ENCODE data around the gene DCAF7. TPM values are rescaled to one million over a fixed set of nuclear protein-coding genes. Genes with fewer than 3 reads are reported as not detected.

The DCAF7 gene
- total RNA-seq, 2 experiments from 2014 or later: 104 to 105 TPM

- POLR2A ChIA-PET: interaction anchor here (0.6 to 0.9 kb wide), 3 partner anchors 9 to 43 kb away, joined by 3 to 4 read pairs (median 3); no protein-coding TSS in a partner anchor
- no peak for ATAC-seq
- Mint-ChIP-seq H3K9me3 (no peaks in the 10 kb centered on the region), H3K27me3 (no peaks in the 10 kb centered on the region), H3K4me3 (no peak overlapping the region), H3K36me3 (ENCODE audit: low read depth) (peaks cover 5% of the 10 kb centered on the region), H3K27ac (no peak overlapping the region), H3K4me1 (ENCODE audit: low read depth) (peaks cover 45% of the 10 kb centered on the region)
- intact Hi-C loops (cut with micrococcal nuclease): no loop called here
- DNase-seq: no peak
- no peak for TF ChIP-seq CTCF (IDR thresholded peaks at IDR 0.05)
- CTCF ChIA-PET: interaction anchor here (1.4 to 2.2 kb wide), 2 partner anchors 8 to 18 kb away, joined by 3 to 6 read pairs; no protein-coding TSS in a partner anchor
Measured at GRCh38 chr17:63629627-63630026, 79.3 kb downstream of the DCAF7 start.

GRCh38 chr17:63631062-63631461, 80.8 kb downstream of the DCAF7 start:
- POLR2A ChIA-PET: no interaction called here
- Mint-ChIP-seq H3K4me1 (ENCODE audit: low read depth) (peaks cover 31% of the 10 kb centered on the region), H3K36me3 (ENCODE audit: low read depth) (peaks cover 6% of the 10 kb centered on the region)

GRCh38 chr17:63631626-63632025, 81.3 kb downstream of the DCAF7 start:
- ChIA-PET CTCF (interaction anchor here (1.3 to 2.5 kb wide), 2 partner anchors 10 to 20 kb away, joined by 3 to 12 read pairs; partner anchors contain the start of gene MAP3K3), POLR2A (no interaction called here)
- DNase-seq (no peak), ATAC-seq (no peak)
- no peak overlapping the region for H3K27ac Mint-ChIP-seq
- H3K27me3 Mint-ChIP-seq: no peaks in the 10 kb centered on the region
- TF ChIP-seq CTCF (IDR thresholded peaks at IDR 0.05): no peak
- H3K36me3 Mint-ChIP-seq (ENCODE audit: low read depth): peaks cover 10% of the 10 kb centered on the region
- H3K4me3 Mint-ChIP-seq: no peak overlapping the region
- intact Hi-C loops (cut with micrococcal nuclease): no loop called here
- no peaks in the 10 kb centered on the region for H3K9me3 Mint-ChIP-seq
- peaks cover 27% of the 10 kb centered on the region for H3K4me1 Mint-ChIP-seq (ENCODE audit: low read depth)

More at GRCh38 chr17:63631062-63631461, 80.8 kb downstream of the DCAF7 start:
- intact Hi-C loops (cut with micrococcal nuclease): no loop called here
- H3K27ac Mint-ChIP-seq: no peak overlapping the region
- no peak for TF ChIP-seq CTCF (IDR thresholded peaks at IDR 0.05)
- H3K27me3 Mint-ChIP-seq: no peaks in the 10 kb centered on the region
- no peak for ATAC-seq
- no peak for DNase-seq
- no peaks in the 10 kb centered on the region for H3K9me3 Mint-ChIP-seq
- CTCF ChIA-PET: interaction anchor here (1.3 to 2.2 kb wide), 2 partner anchors 9 to 19 kb away, joined by 3 to 6 read pairs; partner anchors contain the start of gene MAP3K3
- no peak overlapping the region for H3K4me3 Mint-ChIP-seq

- ATAC-seq (no peak), DNase-seq (no peak)
- no peak for TF ChIP-seq CTCF (IDR thresholded peaks at IDR 0.05)
- H3K4me3 Mint-ChIP-seq: no peak overlapping the region
- ChIA-PET POLR2A (interaction anchor here (1.8 kb wide), 1 partner anchor 12 kb away, joined by 5 read pairs; the partner anchor contains the start of gene MAP3K3), CTCF (interaction anchor here (0.7 to 2.5 kb wide), 3 partner anchors 22 to 208 kb away, joined by 3 to 12 read pairs (median 3); no protein-coding TSS in a partner anchor)
- H3K9me3 Mint-ChIP-seq: no peaks in the 10 kb centered on the region
- H3K27me3 Mint-ChIP-seq: no peaks in the 10 kb centered on the region
- H3K36me3 Mint-ChIP-seq (ENCODE audit: low read depth): peaks cover 12% of the 10 kb centered on the region
- H3K27ac Mint-ChIP-seq: peak overlapping the region; percentile 26
- peaks cover 18% of the 10 kb centered on the region for H3K4me1 Mint-ChIP-seq (ENCODE audit: low read depth)
- intact Hi-C loops (cut with micrococcal nuclease): no loop called here
Measured at GRCh38 chr17:63633742-63634141, 83.5 kb downstream of the DCAF7 start.

- H3K36me3 Mint-ChIP-seq (ENCODE audit: low read depth): peaks cover 12% of the 10 kb centered on the region
- H3K27ac Mint-ChIP-seq: peak overlapping the region; percentile 26
Measured at GRCh38 chr17:63634163-63634562, 83.9 kb downstream of the DCAF7 start.

More at GRCh38 chr17:63634163-63634562, 83.9 kb downstream of the DCAF7 start:
- H3K4me1 Mint-ChIP-seq (ENCODE audit: low read depth): peaks cover 20% of the 10 kb centered on the region
- CTCF ChIA-PET: interaction anchor here (1.0 to 2.5 kb wide), 3 partner anchors 22 to 208 kb away, joined by 3 to 12 read pairs (median 7); no protein-coding TSS in a partner anchor
- TF ChIP-seq CTCF (IDR thresholded peaks at IDR 0.05): no peak
- intact Hi-C loops (cut with micrococcal nuclease): no loop called here
- H3K9me3 Mint-ChIP-seq: no peaks in the 10 kb centered on the region
- no peak overlapping the region for H3K4me3 Mint-ChIP-seq
- DNase-seq (no peak), ATAC-seq (peak; percentile 51)
- POLR2A ChIA-PET: interaction anchor here (0.9 to 1.8 kb wide), 3 partner anchors 10 to 12 kb away, joined by 3 to 5 read pairs (median 3); partner anchors contain the start of gene MAP3K3
- H3K27me3 Mint-ChIP-seq: no peaks in the 10 kb centered on the region

Measured in activated CD8-positive, alpha-beta T cell treated with anti-CD3 and anti-CD28 coated beads for 36 hours (primary cell).